Measurements from ENCODE around the gene RABAC1.
A peak's percentile ranks its signal among the peaks of the same experiment; 100 is the strongest.
"Not testable (repeated sequence)": the region's sequence is repeated elsewhere in the genome, so short reads cannot be mapped to it uniquely, and the experiment has no call there.

The RABAC1 gene

DNA sequence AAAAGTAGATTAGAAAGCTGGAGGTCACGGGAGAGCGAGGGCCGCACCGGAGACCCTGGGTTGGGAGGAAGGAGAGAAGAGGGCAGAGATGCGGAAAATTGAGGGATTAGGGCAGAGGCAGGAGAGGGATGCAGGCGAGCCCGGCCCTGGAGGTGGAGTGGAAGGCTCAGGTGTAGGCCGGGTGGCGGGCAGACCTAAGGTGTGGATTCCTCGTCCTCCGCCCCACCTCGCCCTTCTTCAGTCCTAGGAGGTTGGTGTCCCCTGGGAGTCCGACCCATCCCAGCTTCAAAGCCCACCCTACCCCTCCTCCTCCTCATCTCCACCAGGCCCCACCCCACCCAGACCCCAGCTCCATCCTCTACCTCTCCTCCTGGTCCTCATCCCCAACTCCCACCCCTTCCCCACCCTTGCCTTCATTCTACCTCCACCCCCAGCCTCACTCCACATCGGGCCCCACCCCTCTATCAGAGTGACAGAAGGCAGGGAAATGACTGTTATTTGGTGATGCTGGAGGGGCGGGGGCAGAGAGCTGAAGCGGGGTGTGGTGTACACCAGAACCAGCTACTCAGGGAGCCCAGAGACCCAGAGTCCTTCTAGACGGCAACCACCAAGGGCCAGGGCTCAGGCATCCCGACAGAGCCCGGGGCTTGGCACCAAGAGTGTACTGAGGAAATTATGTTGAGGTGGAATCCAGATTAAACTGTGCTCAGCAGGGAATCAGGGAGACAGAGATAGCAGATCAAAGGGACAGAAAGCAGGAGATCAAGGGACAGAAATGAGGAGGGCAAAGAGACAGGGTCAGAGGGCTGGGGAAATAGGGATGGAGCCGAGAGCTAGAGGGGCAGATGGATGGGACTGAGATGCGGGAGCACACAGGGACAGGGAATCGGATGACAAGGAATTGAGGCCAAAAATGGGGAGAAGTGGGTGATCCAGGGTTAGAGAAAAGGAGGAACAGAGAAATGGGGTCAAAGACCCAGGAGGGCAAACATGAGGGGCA lies 37.2 kb downstream of the RABAC1 start:
- Mint-ChIP-seq H3K4me3 (peak overlapping the region; percentile 7), H3K36me3 (peaks cover 4% of the 10 kb centered on the region), H3K4me1 (peaks cover 25% of the 10 kb centered on the region), H3K9me3 (no peaks in the 10 kb centered on the region), H3K27me3 (peaks cover 29% of the 10 kb centered on the region), H3K27ac (peak overlapping the region; percentile 30)
- no peak for ATAC-seq

GRCh38 chr19:41920882-41921576 lies 38.1 kb downstream of the RABAC1 start:
- peak; percentile 20 for ATAC-seq
- peaks cover 4% of the 10 kb centered on the region for H3K36me3 Mint-ChIP-seq
- H3K4me1 Mint-ChIP-seq = peaks cover 25% of the 10 kb centered on the region
- no peaks in the 10 kb centered on the region for H3K9me3 Mint-ChIP-seq
- H3K27me3 Mint-ChIP-seq = peaks cover 29% of the 10 kb centered on the region
- H3K27ac Mint-ChIP-seq = peak overlapping the region; percentile 30
- peak overlapping the region; percentile 7 for H3K4me3 Mint-ChIP-seq

DNA sequence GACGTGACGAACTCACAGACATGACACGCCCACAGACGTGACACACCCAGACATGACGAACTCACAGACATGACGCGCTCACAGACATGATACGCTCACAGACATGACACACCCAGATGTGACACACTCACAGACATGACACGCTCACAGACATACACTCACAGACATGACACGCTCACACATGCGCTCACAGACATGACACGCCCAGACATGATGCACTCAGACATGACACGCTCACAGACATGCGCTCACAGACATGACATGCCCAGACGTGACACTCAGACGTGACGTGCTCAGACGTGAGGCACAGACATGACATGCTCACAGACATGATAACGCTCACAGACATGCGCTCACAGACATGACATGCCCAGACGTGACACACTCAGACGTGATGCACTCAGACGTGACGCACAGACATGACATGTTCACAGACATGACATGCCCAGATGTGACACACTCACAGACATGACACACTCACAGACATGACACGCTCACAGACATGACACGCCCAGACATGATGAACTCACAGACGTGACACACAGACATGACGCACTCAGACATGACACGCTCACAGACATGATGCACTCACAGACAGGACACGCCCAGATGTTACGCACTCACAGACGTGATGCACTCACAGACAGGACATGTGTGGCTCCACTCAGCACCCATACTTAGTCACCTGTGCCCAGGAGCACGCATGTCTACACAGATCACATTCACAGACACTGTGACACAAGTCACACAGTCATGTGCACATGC lies 39.0 kb downstream of the RABAC1 start:
- no peaks in the 10 kb centered on the region for H3K9me3 Mint-ChIP-seq
- peaks cover 29% of the 10 kb centered on the region for H3K27me3 Mint-ChIP-seq

DNA sequence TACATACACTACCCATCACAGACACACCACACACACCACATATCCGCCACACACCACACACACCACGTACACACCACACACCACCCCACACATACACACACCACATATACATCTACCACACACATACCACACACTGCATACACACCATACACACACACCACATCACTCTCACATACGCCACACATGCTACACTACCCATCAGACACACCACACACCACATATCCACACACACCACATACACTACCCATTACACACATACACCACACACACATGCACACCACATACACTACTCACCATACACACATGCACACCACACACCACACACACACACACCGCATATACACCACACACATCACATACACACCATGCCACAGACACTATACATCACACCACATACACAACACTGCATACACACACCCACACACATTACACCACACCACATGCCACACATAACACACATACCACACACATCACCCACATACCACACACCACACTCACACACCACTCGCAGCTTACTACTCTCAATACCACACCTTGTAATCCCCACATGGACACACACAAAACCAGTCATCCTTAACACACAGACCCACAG lies 40.4 kb downstream of the RABAC1 start:
- ATAC-seq = no peak
- peaks cover 4% of the 10 kb centered on the region for H3K36me3 Mint-ChIP-seq
- no peaks in the 10 kb centered on the region for H3K9me3 Mint-ChIP-seq
- peaks cover 34% of the 10 kb centered on the region for H3K4me1 Mint-ChIP-seq
- H3K4me3 Mint-ChIP-seq = no peak overlapping the region
- H3K27ac Mint-ChIP-seq = no peak overlapping the region
- H3K27me3 Mint-ChIP-seq = peaks cover 29% of the 10 kb centered on the region

More for the DNA sequence above, 39.0 kb downstream of the RABAC1 start:
- Mint-ChIP-seq H3K4me1 (peaks cover 25% of the 10 kb centered on the region), H3K4me3 (no peak overlapping the region), H3K36me3 (peaks cover 4% of the 10 kb centered on the region), H3K27ac (no peak overlapping the region)
- no peak for ATAC-seq

- no peak overlapping the region for H3K27ac Mint-ChIP-seq
- H3K27me3 Mint-ChIP-seq = peaks cover 22% of the 10 kb centered on the region
- no peak for ATAC-seq
- peaks cover 34% of the 10 kb centered on the region for H3K4me1 Mint-ChIP-seq
- no peak overlapping the region for H3K4me3 Mint-ChIP-seq
- H3K9me3 Mint-ChIP-seq = no peaks in the 10 kb centered on the region
- H3K36me3 Mint-ChIP-seq = peaks cover under 1% of the 10 kb centered on the region
Observed at GRCh38 chr19:41918095-41918494, 41.0 kb downstream of the RABAC1 start.

DNA sequence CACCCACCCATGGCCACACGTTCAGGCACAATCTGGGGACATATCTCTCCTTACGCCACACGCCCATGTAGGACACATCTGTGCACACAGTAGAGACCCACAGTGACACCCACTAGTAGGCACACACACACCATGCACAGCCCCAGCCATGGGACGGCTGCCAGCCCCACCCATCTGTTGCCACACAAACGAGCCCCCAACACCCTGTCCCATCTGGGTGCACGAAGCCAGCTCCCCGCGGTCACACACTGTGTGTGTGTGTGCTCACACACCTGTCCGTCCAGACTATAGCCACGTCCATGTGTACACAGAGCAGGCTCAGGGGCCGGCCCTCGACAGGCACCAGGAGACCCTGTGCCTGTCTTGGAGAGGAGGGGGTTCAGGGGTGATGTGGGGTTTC lies 41.4 kb downstream of the RABAC1 start:
- H3K27ac Mint-ChIP-seq = no peak overlapping the region
- ATAC-seq = no peak
- peaks cover 32% of the 10 kb centered on the region for H3K4me1 Mint-ChIP-seq
- peaks cover 22% of the 10 kb centered on the region for H3K27me3 Mint-ChIP-seq
- no peak overlapping the region for H3K4me3 Mint-ChIP-seq
- no peaks in the 10 kb centered on the region for H3K9me3 Mint-ChIP-seq
- H3K36me3 Mint-ChIP-seq = no peaks in the 10 kb centered on the region

- H3K27ac Mint-ChIP-seq = no peak overlapping the region
- peaks cover 34% of the 10 kb centered on the region for H3K4me1 Mint-ChIP-seq
- H3K36me3 Mint-ChIP-seq = no peaks in the 10 kb centered on the region
- H3K4me3 Mint-ChIP-seq = no peak overlapping the region
- no peak for ATAC-seq
- H3K27me3 Mint-ChIP-seq = peaks cover 14% of the 10 kb centered on the region
- H3K9me3 Mint-ChIP-seq = no peaks in the 10 kb centered on the region
Observed at GRCh38 chr19:41915776-41916414, 43.2 kb downstream of the RABAC1 start.

DNA sequence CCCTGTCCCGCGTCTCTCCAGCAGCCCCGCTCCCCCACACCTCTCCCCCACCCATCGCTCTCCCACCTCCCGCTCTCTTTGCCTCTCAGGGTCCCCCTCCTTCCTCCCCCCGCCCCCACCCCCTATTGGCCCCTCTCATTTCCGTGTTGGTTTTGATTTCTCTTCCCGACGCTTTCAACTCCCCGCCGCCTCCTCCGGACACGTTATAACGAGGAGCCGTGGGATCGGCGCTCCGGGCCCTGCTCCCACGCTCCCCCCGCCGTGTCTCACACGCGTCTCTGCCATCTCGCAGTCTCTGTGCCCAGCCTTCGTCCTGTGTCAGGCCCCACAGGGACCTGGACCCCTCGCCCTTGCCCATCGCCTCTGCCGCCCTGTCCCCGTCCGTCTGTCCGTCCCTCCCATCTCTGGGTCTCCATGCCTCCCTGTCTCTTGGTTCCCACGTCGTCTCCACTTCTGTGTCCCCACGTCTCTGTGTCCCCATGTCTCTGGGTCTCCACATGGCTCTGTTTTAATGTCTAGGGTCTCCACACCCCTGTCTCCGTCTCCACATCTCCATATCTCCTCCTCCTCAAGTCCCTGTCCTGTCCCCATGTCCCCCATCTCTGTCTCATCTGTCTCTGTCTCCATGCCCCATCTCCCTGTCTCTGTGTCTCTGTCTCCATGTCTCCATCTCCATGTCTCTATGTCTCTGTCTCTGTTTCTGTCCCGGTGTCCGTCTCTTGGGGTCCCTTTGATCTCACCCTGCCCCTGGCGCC lies 43.9 kb downstream of the RABAC1 start:
- no peak for ATAC-seq
- peaks cover 39% of the 10 kb centered on the region for H3K4me1 Mint-ChIP-seq
- H3K4me3 Mint-ChIP-seq = no peak overlapping the region
- no peak overlapping the region for H3K27ac Mint-ChIP-seq
- no peaks in the 10 kb centered on the region for H3K36me3 Mint-ChIP-seq
- H3K27me3 Mint-ChIP-seq = peaks cover 13% of the 10 kb centered on the region
- H3K9me3 Mint-ChIP-seq = no peaks in the 10 kb centered on the region

- H3K36me3 Mint-ChIP-seq, H3K9me3 Mint-ChIP-seq, ATAC-seq: not testable (repeated sequence)
- peaks cover 40% of the 10 kb centered on the region for H3K4me1 Mint-ChIP-seq
- H3K27me3 Mint-ChIP-seq = peaks cover 13% of the 10 kb centered on the region
- peak overlapping the region; percentile 0 for H3K4me3 Mint-ChIP-seq
- H3K27ac Mint-ChIP-seq = peak overlapping the region; percentile 7
Observed at GRCh38 chr19:41914424-41914834, 44.7 kb downstream of the RABAC1 start.

DNA sequence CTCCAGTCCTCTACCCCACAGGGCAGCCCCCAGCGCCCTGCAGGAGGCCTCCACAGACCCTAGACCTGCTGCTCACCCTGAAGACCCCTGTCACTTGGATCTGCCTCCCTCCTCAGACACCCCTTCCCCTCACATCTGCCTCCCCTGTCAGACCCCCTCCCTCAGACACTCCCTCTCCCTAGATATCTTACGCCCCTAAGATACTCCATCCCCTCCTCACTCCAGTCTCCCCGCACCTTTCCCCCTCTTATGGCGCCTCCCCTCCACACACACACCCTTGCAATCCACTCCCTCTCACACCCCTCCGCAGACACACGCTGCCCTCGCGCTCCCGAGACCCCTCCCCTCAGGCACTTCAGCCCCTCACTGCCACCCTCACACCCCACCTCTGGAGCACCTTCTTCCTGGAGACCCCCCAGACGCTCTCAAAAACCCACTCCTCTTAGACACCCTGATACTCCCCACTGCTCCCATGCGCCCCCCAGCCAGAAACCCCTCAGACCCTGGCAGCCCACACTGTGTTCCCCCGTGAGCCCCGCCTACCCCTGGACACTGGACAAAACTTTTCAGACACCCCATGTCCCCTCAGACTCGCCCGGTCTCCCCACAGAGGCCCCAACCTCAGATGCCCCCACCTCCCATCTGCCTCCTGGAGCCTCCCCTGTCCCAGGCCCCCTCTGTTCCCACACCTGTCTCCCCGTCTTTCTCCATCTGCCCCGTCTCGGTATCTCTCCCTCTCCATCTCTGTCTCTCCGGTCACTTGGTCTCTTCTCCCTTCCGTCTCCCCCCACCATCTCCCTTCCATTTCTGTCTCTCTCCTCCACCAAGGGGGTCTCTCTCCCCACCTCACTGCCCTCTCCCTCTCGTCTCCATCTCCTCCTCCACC lies 45.3 kb downstream of the RABAC1 start:
- no peak for ATAC-seq
- H3K36me3 Mint-ChIP-seq = peaks cover 3% of the 10 kb centered on the region

GRCh38 chr19:41912899-41913537 lies 46.1 kb downstream of the RABAC1 start:
- Mint-ChIP-seq H3K27ac (no peak overlapping the region), H3K9me3 (no peaks in the 10 kb centered on the region), H3K27me3 (peaks cover 13% of the 10 kb centered on the region), H3K36me3 (peaks cover 6% of the 10 kb centered on the region), H3K4me1 (peaks cover 47% of the 10 kb centered on the region), H3K4me3 (no peak overlapping the region)
- peak; percentile 40 for ATAC-seq

More for the DNA sequence above, 45.3 kb downstream of the RABAC1 start:
- Mint-ChIP-seq H3K4me3 (peak overlapping the region; percentile 0), H3K9me3 (no peaks in the 10 kb centered on the region), H3K27me3 (peaks cover 13% of the 10 kb centered on the region), H3K4me1 (peaks cover 45% of the 10 kb centered on the region), H3K27ac (peak overlapping the region; percentile 7)

DNA sequence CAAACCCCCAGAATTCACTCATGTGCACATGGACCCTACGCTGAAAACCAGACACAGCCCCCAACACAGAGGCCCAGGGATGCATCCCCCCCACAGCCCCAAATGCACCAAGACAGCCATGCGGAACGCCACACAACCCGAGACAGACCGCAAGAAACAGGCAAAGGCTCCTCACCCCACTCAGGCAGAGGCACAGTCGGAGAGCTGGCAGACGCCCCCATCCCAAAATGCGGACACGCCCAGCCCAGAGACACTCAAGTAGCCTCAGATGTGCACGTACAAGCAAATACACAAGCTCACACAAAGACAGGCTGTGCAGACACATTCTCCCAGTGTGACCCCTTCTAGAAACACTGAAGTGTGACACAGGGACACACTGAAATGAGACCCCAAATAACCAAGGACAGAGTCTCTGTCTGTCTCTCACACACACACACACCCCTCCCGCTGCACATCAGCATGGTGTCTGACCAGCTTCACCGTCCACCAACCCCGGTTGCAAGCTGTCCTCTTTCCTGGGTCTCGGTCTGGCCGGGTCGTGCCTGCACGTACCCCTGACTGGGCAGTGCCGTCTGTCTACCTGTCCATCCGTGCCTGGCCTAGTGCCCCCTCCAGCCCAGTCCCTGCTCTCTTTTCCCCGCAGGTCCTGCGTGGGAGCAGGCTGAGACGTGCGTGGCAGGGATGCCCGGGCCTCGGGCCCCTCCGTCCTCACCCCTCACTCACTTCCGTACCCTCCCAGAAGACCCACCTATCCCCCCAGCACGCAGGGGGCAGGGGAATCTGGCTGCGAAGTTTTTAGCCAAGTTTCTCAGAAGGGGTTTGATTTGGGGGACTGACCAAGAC lies 47.0 kb downstream of the RABAC1 start:
- peaks cover 48% of the 10 kb centered on the region for H3K4me1 Mint-ChIP-seq
- H3K27ac Mint-ChIP-seq = no peak overlapping the region

More for the DNA sequence above, 47.0 kb downstream of the RABAC1 start:
- no peak for ATAC-seq
- Mint-ChIP-seq H3K36me3 (peaks cover 11% of the 10 kb centered on the region), H3K27me3 (peaks cover 13% of the 10 kb centered on the region), H3K9me3 (no peaks in the 10 kb centered on the region), H3K4me3 (no peak overlapping the region)
